RKO (cell line): ENCODE results near the gene OR6Y1.

Experiments
- DNase-seq: peaks from one replicate; pipeline ENCODE4 v3.0.0-alpha.2; 2016; ENCODE audit warnings: low spot score

Gene OR6Y1

GRCh38 chr1:158506369-158506987, 47.7 kb downstream of the OR6Y1 start:
- DNase-seq: peak; percentile 12

- DNase-seq: peak; percentile 29
Measured at GRCh38 chr1:158496374-158496773, 57.8 kb downstream of the OR6Y1 start.

GRCh38 chr1:158494796-158495195, 59.4 kb downstream of the OR6Y1 start:
- no peak for DNase-seq
